Measurements from ENCODE around the gene CCBE1. TPM values are rescaled to one million over a fixed set of nuclear protein-coding genes. Genes with fewer than 3 reads are reported as not detected.

The CCBE1 gene
- total RNA-seq, 2 experiments from 2014 or later: not detected

- peaks cover 2% of the 10 kb centered on the region for H3K27me3 Mint-ChIP-seq
- no peak for DNase-seq
- POLR2A ChIA-PET: no interaction called here
- no peaks in the 10 kb centered on the region for H3K9me3 Mint-ChIP-seq
- no peak overlapping the region for H3K4me3 Mint-ChIP-seq
- CTCF ChIA-PET: interaction anchor here (1.0 kb wide), 1 partner anchor 16 kb away, joined by 6 read pairs; the partner anchor contains the start of gene CCBE1
- H3K27ac Mint-ChIP-seq: no peak overlapping the region
- intact Hi-C loops (cut with micrococcal nuclease): no loop called here
- no peaks in the 10 kb centered on the region for H3K4me1 Mint-ChIP-seq (ENCODE audit: low read depth)
- ATAC-seq: no peak
- no peaks in the 10 kb centered on the region for H3K36me3 Mint-ChIP-seq (ENCODE audit: low read depth)
- TF ChIP-seq, protein P1, sequence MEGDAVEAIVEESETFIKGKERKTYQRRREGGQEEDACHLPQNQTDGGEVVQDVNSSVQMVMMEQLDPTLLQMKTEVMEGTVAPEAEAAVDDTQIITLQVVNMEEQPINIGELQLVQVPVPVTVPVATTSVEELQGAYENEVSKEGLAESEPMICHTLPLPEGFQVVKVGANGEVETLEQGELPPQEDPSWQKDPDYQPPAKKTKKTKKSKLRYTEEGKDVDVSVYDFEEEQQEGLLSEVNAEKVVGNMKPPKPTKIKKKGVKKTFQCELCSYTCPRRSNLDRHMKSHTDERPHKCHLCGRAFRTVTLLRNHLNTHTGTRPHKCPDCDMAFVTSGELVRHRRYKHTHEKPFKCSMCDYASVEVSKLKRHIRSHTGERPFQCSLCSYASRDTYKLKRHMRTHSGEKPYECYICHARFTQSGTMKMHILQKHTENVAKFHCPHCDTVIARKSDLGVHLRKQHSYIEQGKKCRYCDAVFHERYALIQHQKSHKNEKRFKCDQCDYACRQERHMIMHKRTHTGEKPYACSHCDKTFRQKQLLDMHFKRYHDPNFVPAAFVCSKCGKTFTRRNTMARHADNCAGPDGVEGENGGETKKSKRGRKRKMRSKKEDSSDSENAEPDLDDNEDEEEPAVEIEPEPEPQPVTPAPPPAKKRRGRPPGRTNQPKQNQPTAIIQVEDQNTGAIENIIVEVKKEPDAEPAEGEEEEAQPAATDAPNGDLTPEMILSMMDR (IDR thresholded peaks at IDR 0.05): no peak
Measured at GRCh38 chr18:59681051-59681450, 16.2 kb downstream of the CCBE1 start.

- no peak overlapping the region for H3K27ac Mint-ChIP-seq
- no peak overlapping the region for H3K4me3 Mint-ChIP-seq
- intact Hi-C loops (cut with micrococcal nuclease): no loop called here
- ChIA-PET CTCF (no interaction called here), POLR2A (no interaction called here)
- TF ChIP-seq, protein P1 (IDR thresholded peaks at IDR 0.05): no peak
- DNase-seq: no peak
- no peaks in the 10 kb centered on the region for H3K27me3 Mint-ChIP-seq
- H3K36me3 Mint-ChIP-seq (ENCODE audit: low read depth): no peaks in the 10 kb centered on the region
- ATAC-seq: no peak
- no peaks in the 10 kb centered on the region for H3K9me3 Mint-ChIP-seq
- no peaks in the 10 kb centered on the region for H3K4me1 Mint-ChIP-seq (ENCODE audit: low read depth)
Measured at GRCh38 chr18:59675346-59675745, 21.9 kb downstream of the CCBE1 start.

DNA sequence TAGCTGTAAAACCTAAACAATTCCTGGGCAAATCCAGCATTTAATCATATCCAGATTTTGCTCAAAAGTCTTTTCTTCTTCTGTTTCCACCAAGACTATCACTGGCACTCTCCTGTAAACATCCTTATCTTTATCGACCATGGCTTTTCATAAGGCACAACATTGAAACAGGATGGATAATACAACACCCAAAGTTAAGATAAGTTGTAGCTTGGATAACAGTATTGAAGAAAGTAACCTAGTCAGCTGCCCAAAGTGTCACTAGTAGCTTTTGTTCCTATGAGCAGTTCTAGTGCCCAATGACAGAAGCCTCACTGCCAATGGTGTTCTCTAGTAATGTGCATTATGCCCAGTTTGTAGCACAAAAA is 22.3 kb downstream of the CCBE1 start:
- ChIA-PET CTCF (no interaction called here), POLR2A (no interaction called here)
- TF ChIP-seq, protein P1 (IDR thresholded peaks at IDR 0.05): no peak
- no peaks in the 10 kb centered on the region for H3K9me3 Mint-ChIP-seq
- no peaks in the 10 kb centered on the region for H3K27me3 Mint-ChIP-seq
- intact Hi-C loops (cut with micrococcal nuclease): no loop called here
- H3K27ac Mint-ChIP-seq: no peak overlapping the region
- no peak for DNase-seq
- H3K4me1 Mint-ChIP-seq (ENCODE audit: low read depth): no peaks in the 10 kb centered on the region
- no peak for ATAC-seq
- no peaks in the 10 kb centered on the region for H3K36me3 Mint-ChIP-seq (ENCODE audit: low read depth)
- no peak overlapping the region for H3K4me3 Mint-ChIP-seq

DNA sequence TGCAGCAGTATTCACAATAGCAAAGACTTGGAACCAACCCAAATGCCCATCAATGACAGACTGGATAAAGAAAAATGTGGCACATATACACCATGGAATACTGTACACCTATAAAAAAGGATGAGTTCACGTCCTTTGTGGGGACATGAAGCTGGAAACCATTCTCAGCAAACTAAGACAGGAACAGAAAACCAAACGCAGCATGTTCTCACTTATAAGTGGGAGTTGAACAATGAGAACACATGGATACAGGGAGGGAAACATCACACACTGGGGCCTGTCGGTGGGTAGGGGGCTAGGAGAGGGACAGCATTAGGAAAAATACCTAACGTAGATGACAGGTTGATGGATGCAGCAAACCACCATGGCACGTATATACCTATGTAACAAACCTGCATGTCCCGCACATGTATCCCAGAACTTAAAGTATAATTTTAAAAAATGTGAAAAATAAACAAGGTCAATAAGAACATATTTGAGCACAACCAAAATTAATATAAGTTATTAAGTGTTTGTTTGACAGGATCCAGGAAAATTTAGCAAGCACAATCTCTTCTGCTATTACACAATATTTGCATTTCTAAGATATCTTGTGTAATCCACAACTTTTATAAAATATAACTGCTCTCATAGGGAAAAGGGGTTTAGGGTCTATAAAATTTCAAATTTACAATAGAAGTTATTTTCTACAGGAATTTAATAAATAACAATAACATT is 22.9 kb downstream of the CCBE1 start:
- ChIA-PET POLR2A (no interaction called here), CTCF (no interaction called here)
- Mint-ChIP-seq H3K27me3 (no peaks in the 10 kb centered on the region), H3K9me3 (no peaks in the 10 kb centered on the region), H3K36me3 (ENCODE audit: low read depth) (no peaks in the 10 kb centered on the region), H3K4me1 (ENCODE audit: low read depth) (no peaks in the 10 kb centered on the region), H3K4me3 (no peak overlapping the region), H3K27ac (no peak overlapping the region)
- TF ChIP-seq, protein P1 (IDR thresholded peaks at IDR 0.05): no peak
- intact Hi-C loops (cut with micrococcal nuclease): no loop called here
- ATAC-seq (no peak), DNase-seq (no peak)

DNA sequence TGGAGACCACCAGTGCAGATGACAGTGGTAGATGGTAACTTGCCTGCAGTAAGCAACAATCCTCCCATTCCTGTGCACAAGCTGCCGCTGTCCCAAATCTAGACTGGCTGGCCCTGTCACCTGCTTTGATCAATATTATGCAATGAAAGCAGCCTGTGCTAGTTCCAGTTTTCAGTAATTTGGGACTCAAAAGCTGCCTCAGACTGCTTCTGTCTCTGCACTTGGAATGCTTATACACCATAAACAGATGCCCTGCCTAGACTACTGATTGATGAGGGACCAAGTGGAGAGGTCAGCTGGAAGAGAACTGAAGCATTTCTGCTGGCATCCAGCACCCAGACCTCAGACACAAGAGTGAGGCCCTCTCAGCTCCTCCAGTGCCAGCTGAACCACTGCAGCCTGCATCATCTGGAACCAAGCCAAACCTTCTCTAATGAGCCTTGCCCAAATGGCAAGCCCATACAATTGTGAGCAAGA is 24.9 kb downstream of the CCBE1 start:
- DNase-seq: no peak

More for the DNA sequence above, 24.9 kb downstream of the CCBE1 start:
- no peaks in the 10 kb centered on the region for H3K9me3 Mint-ChIP-seq
- no peak for ATAC-seq
- no peak overlapping the region for H3K27ac Mint-ChIP-seq
- intact Hi-C loops (cut with micrococcal nuclease): no loop called here
- ChIA-PET CTCF (no interaction called here), POLR2A (no interaction called here)
- no peak overlapping the region for H3K4me3 Mint-ChIP-seq
- TF ChIP-seq, protein P1 (IDR thresholded peaks at IDR 0.05): no peak
- H3K4me1 Mint-ChIP-seq (ENCODE audit: low read depth): no peaks in the 10 kb centered on the region
- peaks cover 4% of the 10 kb centered on the region for H3K27me3 Mint-ChIP-seq
- no peaks in the 10 kb centered on the region for H3K36me3 Mint-ChIP-seq (ENCODE audit: low read depth)

Measured in activated CD8-positive, alpha-beta T cell treated with anti-CD3 and anti-CD28 coated beads for 36 hours (primary cell).